ENCODE measurements around the gene ACVR2A.

- TF ChIP-seq CTCF (optimal IDR thresholded peaks at IDR 0.05 in 1 of 3, IDR thresholded peaks at IDR 0.05 in 1 of 3, conservative IDR thresholded peaks at IDR 0.05 in 1 of 3; ENCODE audit: extremely low read depth in 1 of 3, insufficient read depth in 2 of 3, low read length in 3 of 3), result no peak
- TF ChIP-seq EZH2 (IDR thresholded peaks at IDR 0.05; ENCODE audit: low read length), result no peak
Measured at GRCh38 chr2:147862859-147863516, 18.2 kb downstream of the ACVR2A start.
